ENCODE data around the gene ADIPOR1.
A peak's percentile ranks its signal among the peaks of the same experiment; 100 is the strongest.

Gene ADIPOR1

DNA sequence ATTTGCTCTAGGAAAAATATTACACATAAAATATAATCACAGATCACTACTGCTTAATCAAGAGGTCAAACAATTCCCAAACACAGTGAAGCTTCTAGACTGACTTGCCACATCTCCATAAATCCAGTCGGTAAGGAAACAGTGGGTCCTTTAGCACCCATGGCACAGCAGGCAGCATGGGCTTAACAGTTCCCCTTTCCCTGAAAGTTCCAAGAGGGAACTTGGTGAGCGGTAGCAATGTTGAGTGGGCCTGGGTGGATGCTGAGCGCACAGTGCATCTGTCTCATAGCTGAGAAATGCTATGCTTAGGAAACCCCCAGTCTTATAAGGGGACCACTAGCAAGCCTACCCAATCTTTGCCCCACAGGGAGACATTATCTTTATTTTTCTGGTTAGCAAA lies 16.7 kb upstream of the ADIPOR1 start:
- no peak for FAIRE-seq
- no peak for DNase-seq (ENCODE audit: insufficient read length, low spot score)
- no peak for TF ChIP-seq TAF1 (IDR thresholded peaks at IDR 0.05; ENCODE audit: low read depth, low read length)
- TF ChIP-seq POU2F2 (IDR thresholded peaks at IDR 0.05; ENCODE audit: low read depth, low read length): no peak
- TF ChIP-seq POLR2AphosphoS5 (IDR thresholded peaks at IDR 0.05; ENCODE audit: low read depth, low read length): no peak
- TF ChIP-seq POLR2A (IDR thresholded peaks at IDR 0.05; ENCODE audit: low read depth, low read length): no peak
- no peak for TF ChIP-seq SPI1 (IDR thresholded peaks at IDR 0.05; ENCODE audit: low read depth, low read length)
- no peak for TF ChIP-seq PAX5 (IDR thresholded peaks at IDR 0.05; ENCODE audit: insufficient read depth, low read length, severe bottlenecking)

DNA sequence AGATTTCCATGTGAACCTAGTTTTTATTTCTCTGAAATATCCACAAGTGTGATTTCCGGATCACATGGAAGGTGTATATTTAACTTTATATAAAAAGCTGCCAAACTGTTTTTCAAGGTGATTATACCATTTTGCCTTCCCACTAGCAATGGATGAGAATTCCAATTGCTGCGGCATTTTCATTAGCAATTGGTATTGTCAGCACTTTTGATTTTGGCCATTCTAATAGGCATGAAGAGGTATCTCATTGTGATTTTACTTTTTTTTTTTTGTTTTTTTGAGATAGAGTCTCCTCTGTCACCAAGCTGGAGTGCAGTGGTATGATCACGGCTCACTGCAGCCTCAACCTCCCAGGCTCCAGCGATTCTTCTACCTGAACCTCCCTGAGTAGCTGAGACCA lies 13.9 kb upstream of the ADIPOR1 start:
- no peak for TF ChIP-seq TAF1 (IDR thresholded peaks at IDR 0.05; ENCODE audit: low read depth, low read length)
- no peak for TF ChIP-seq POU2F2 (IDR thresholded peaks at IDR 0.05; ENCODE audit: low read depth, low read length)
- no peak for TF ChIP-seq POLR2AphosphoS5 (IDR thresholded peaks at IDR 0.05; ENCODE audit: low read depth, low read length)
- FAIRE-seq: no peak
- DNase-seq (ENCODE audit: insufficient read length, low spot score): no peak

DNA sequence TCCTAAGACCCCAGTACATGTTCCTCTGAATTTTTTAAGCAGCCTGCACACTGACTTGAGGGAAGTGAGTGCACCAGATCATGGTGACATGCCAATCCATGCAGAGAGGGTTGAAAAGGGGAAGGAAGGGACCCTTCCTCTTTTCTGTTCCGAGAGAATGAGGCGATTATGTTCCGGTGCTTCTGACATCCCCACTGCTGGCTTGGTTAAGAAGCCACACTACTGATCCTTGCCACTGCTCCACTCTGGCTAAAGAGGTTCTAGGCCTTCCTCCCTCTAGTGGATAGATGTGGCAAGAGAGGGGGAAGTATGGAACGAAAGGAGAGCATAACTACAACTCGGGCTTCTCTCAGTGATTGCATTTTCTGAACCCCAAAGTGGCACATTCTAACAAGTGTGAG lies 10.8 kb upstream of the ADIPOR1 start:
- FAIRE-seq (peak; percentile 83), DNase-seq (ENCODE audit: insufficient read length, low spot score) (peak; percentile 60)
- no peak for TF ChIP-seq POU2F2 (IDR thresholded peaks at IDR 0.05; ENCODE audit: low read depth, low read length)
- TF ChIP-seq TAF1 (IDR thresholded peaks at IDR 0.05; ENCODE audit: low read depth, low read length): no peak
- TF ChIP-seq SPI1 (IDR thresholded peaks at IDR 0.05; ENCODE audit: low read depth, low read length): peak; percentile 62

DNA sequence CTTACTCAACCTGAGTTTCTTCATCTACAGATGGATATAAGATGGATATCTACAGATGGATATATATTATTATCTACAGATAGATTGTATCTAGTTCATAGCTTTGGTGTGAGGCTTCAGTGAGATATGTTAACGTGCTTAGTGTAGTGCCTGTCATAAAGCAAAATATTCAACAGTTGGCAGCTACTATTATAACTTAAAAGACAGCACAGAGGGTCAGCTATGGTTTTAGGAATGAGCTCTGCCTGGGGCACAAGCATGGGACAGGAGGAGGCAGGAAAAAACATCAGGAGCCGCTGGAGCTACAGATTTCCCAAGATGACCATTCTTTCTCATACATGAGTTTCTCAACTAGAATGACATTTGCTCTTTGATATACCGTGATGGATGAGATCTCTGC lies 10.2 kb upstream of the ADIPOR1 start:
- TF ChIP-seq POLR2AphosphoS5 (IDR thresholded peaks at IDR 0.05; ENCODE audit: low read depth, low read length): no peak
- TF ChIP-seq TAF1 (IDR thresholded peaks at IDR 0.05; ENCODE audit: low read depth, low read length): no peak
- no peak for TF ChIP-seq SPI1 (IDR thresholded peaks at IDR 0.05; ENCODE audit: low read depth, low read length)
- no peak for TF ChIP-seq POLR2A (IDR thresholded peaks at IDR 0.05; ENCODE audit: low read depth, low read length)
- TF ChIP-seq PAX5 (IDR thresholded peaks at IDR 0.05; ENCODE audit: insufficient read depth, low read length, severe bottlenecking): no peak
- TF ChIP-seq POU2F2 (IDR thresholded peaks at IDR 0.05; ENCODE audit: low read depth, low read length): no peak
- FAIRE-seq (no peak), DNase-seq (ENCODE audit: insufficient read length, low spot score) (no peak)

DNA sequence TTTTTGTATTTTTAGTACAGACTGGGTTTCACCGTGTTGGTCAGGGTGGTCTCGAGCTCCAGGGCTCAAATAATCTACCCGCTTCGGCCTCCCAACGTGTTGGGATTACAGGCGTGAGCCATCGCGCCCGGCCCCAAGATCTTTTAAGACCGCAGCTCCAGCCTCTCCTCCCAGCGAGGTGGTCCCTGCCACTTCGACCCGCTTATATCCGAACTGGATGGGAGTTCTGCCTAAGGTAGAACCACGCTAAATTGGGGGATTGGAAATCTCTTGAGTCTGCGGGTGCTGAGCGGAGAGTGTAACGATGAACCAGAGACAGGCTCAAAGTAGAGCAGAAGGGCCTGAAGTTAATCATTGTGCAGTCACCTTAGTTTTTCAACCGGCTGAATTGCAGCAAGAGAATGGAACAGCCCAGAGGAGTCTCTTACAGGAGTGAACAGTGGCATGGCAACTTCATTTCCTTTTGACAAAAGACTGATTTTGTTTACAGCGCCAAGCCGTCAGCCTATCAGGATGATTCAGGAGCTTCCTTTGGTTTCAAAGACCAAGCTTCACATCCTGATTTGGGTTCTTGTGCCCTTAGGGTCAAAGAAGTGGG lies 9.7 kb upstream of the ADIPOR1 start:
- FAIRE-seq (peak; percentile 5), DNase-seq (ENCODE audit: insufficient read length, low spot score) (peak; percentile 15)
- TF ChIP-seq PAX5 (IDR thresholded peaks at IDR 0.05; ENCODE audit: insufficient read depth, low read length, severe bottlenecking): no peak
- TF ChIP-seq SPI1 (IDR thresholded peaks at IDR 0.05; ENCODE audit: low read depth, low read length): no peak
- TF ChIP-seq POU2F2 (IDR thresholded peaks at IDR 0.05; ENCODE audit: low read depth, low read length): no peak
- no peak for TF ChIP-seq POLR2AphosphoS5 (IDR thresholded peaks at IDR 0.05; ENCODE audit: low read depth, low read length)
- no peak for TF ChIP-seq TAF1 (IDR thresholded peaks at IDR 0.05; ENCODE audit: low read depth, low read length)
- TF ChIP-seq POLR2A (IDR thresholded peaks at IDR 0.05; ENCODE audit: low read depth, low read length): no peak

DNA sequence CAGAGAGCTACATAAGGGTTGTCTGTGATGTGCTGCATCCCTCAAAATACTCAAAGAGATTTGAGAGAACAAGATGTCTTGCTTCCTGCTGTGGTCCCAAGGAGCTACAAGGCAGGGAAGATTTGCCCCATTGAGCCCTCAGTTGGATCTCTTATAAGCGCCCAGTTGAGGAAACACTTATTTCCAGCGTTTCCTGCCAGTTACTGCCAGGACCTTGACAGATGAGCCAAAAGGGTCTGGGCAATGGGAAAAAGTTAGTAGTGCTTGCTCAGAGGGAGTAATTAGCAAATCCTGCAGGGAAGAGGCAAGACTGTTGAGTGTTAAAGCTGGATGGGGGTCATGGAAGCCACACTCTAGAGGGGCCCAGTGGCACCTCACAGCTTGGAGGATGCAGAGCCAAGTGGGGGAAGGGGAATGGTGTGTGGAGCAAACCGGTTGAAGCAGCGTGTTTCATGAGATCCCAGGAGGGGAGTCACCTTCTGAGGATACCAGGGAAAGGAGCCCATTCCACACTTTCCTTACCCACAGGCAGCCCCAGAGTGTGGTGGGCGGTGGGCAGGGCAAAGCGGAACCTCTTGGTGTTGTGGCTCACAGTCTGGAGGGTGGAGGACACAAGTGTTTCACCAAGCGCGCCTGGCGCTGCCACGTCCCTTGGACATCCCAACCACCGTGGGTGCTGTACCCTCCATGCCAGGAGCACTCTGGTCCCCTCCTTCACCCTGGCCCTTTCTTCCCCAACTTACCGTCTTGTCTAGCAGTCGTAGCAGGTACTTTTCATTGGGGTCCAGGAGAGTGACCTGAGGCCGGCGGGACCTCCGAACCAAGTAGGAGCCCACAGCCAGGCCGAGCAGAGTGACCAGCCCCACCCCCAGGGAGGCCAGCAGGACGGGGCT lies 8.1 kb upstream of the ADIPOR1 start:
- no peak for FAIRE-seq
- TF ChIP-seq PAX5 (IDR thresholded peaks at IDR 0.05; ENCODE audit: insufficient read depth, low read length, severe bottlenecking): no peak
- TF ChIP-seq POU2F2 (IDR thresholded peaks at IDR 0.05; ENCODE audit: low read depth, low read length): no peak
- no peak for TF ChIP-seq TAF1 (IDR thresholded peaks at IDR 0.05; ENCODE audit: low read depth, low read length)
- no peak for TF ChIP-seq POLR2AphosphoS5 (IDR thresholded peaks at IDR 0.05; ENCODE audit: low read depth, low read length)
- TF ChIP-seq SPI1 (IDR thresholded peaks at IDR 0.05; ENCODE audit: low read depth, low read length): no peak
- TF ChIP-seq POLR2A (IDR thresholded peaks at IDR 0.05; ENCODE audit: low read depth, low read length): no peak
- no peak for DNase-seq (ENCODE audit: insufficient read length, low spot score)

DNA sequence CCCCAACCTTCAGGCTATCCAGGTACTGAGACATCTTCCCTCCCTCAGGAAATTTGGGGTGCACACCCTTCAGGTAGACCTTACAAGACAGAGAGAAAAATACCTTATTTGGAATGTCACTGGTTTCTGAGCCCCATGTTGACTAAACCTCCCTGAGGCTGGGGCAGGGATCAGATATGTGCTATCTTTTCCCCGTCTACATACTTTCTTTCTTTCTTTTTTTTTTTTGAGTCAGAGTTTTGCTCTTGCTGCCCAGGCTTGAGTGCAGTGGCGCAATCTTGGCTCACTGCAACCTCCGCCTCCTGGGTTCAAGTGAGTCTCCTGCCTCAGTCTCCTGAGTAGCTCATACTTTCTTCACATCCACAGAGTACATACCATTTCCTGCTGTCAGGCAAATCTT lies 7.3 kb upstream of the ADIPOR1 start:
- TF ChIP-seq PAX5 (IDR thresholded peaks at IDR 0.05; ENCODE audit: insufficient read depth, low read length, severe bottlenecking) (no peak), POU2F2 (IDR thresholded peaks at IDR 0.05; ENCODE audit: low read depth, low read length) (no peak), SPI1 (IDR thresholded peaks at IDR 0.05; ENCODE audit: low read depth, low read length) (no peak), POLR2AphosphoS5 (IDR thresholded peaks at IDR 0.05; ENCODE audit: low read depth, low read length) (no peak), POLR2A (IDR thresholded peaks at IDR 0.05; ENCODE audit: low read depth, low read length) (no peak), TAF1 (IDR thresholded peaks at IDR 0.05; ENCODE audit: low read depth, low read length) (no peak)
- DNase-seq (ENCODE audit: insufficient read length, low spot score): no peak
- FAIRE-seq: no peak

DNA sequence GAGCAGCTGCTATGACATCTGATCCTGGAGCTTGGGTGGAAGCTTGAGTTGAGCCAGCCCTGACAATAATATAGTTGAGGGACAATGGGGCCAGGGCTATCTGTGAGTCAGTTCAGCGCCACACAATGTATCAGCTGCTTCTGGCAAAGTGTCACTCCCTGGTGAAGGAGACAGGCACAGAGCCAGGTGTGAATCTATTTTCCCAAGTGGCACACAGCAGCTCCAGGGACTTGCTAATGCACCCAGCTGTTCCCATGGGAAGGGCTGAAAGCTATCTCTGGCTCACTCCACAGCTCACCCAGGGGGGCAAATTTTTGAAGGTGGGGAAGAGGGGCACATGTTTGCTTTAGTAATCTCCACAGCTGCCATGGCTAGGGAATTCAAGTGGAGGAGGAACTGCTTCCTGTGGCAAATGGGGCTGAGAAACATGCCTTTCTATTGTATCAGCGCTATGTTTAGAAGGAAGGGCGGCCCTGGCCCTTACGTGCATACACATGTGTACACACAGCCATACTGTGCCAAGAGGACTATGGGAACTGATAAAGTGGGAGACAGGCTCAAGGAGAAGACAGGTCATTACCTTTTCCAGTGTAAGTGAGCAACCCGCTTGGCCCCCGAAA lies 6.8 kb upstream of the ADIPOR1 start:
- no peak for TF ChIP-seq SPI1 (IDR thresholded peaks at IDR 0.05; ENCODE audit: low read depth, low read length)
- no peak for TF ChIP-seq TAF1 (IDR thresholded peaks at IDR 0.05; ENCODE audit: low read depth, low read length)
- no peak for TF ChIP-seq POU2F2 (IDR thresholded peaks at IDR 0.05; ENCODE audit: low read depth, low read length)
- no peak for TF ChIP-seq POLR2AphosphoS5 (IDR thresholded peaks at IDR 0.05; ENCODE audit: low read depth, low read length)
- TF ChIP-seq PAX5 (IDR thresholded peaks at IDR 0.05; ENCODE audit: insufficient read depth, low read length, severe bottlenecking): no peak
- no peak for TF ChIP-seq POLR2A (IDR thresholded peaks at IDR 0.05; ENCODE audit: low read depth, low read length)
- DNase-seq (ENCODE audit: insufficient read length, low spot score): no peak
- no peak for FAIRE-seq

DNA sequence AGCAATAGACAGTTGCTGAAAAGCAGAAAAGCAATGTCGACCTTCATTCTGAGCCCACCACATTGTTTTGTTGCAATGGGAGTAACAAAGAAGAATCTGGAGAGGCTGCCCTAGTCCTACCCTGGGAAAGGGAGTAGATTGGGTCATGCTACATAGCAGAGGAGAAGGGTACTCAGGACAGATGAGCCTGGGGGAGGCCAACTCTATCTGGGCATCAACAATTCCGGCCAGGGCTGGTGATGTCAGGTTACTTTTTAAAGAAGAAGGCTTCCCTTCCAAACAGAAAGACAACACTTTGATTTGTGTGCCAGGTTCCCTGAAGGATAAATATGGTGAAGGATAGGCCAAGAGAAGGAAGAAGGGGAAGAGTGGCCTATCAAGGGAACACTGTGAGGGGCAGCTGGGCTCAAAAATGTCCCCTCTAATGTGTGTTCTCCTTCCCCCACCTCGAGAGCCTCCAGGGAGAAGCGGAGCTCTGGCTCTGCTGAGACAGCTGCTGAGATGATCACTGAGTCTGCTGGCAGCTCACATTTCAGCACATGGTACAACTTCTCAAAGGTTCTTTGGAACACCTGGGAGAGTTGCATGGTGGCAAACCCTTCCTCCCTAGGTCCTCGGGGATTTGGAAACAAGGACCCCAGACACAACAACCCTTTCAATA lies 3.2 kb upstream of the ADIPOR1 start:
- no peak for TF ChIP-seq SPI1 (IDR thresholded peaks at IDR 0.05; ENCODE audit: low read depth, low read length)
- no peak for TF ChIP-seq POLR2AphosphoS5 (IDR thresholded peaks at IDR 0.05; ENCODE audit: low read depth, low read length)
- no peak for TF ChIP-seq PAX5 (IDR thresholded peaks at IDR 0.05; ENCODE audit: insufficient read depth, low read length, severe bottlenecking)
- no peak for TF ChIP-seq POU2F2 (IDR thresholded peaks at IDR 0.05; ENCODE audit: low read depth, low read length)
- TF ChIP-seq POLR2A (IDR thresholded peaks at IDR 0.05; ENCODE audit: low read depth, low read length): no peak
- TF ChIP-seq TAF1 (IDR thresholded peaks at IDR 0.05; ENCODE audit: low read depth, low read length): no peak
- no peak for FAIRE-seq
- no peak for DNase-seq (ENCODE audit: insufficient read length, low spot score)
